HepG2 (cell line): ENCODE results near the gene XPO1. TPM values are rescaled to one million over a fixed set of nuclear protein-coding genes. Genes with fewer than 3 reads are reported as not detected.

ENCODE experiments used
- CAMTA2 ChIP-seq: sonication (generic); formaldehyde crosslinking; IDR thresholded peaks from 2 replicates; pipeline ENCODE4 v1.4.0; 2020; ENCODE audit warnings: mild to moderate bottlenecking, missing genetic modification reagents, borderline replicate concordance
- KMT2B ChIP-seq: IDR thresholded peaks from 2 replicates; pipeline ENCODE4 v1.6.1; 2016; ENCODE audit warnings: missing genetic modification reagents, missing compliant biosample characterization
- MYC ChIP-seq: sonication (generic); formaldehyde crosslinking; IDR thresholded peaks from 2 replicates; pipeline ENCODE4 v1.9.0; 2021; ENCODE audit warnings: missing genetic modification reagents, borderline replicate concordance
- POGZ ChIP-seq: sonication (generic); formaldehyde crosslinking; IDR thresholded peaks from 2 replicates; pipeline ENCODE4 v1.4.0; 2020; ENCODE audit warnings: mild to moderate bottlenecking, missing genetic modification reagents
- RFXAP ChIP-seq: sonication (generic); formaldehyde crosslinking; IDR thresholded peaks from 2 replicates; pipeline ENCODE4 v1.4.0; 2020; ENCODE audit warnings: missing genetic modification reagents, borderline replicate concordance
- TEAD2 ChIP-seq: sonication (generic); formaldehyde crosslinking; IDR thresholded peaks from 2 replicates; pipeline ENCODE4 v1.9.0; 2021; ENCODE audit warnings: missing genetic modification reagents
- ZBTB37 ChIP-seq: sonication (generic); formaldehyde crosslinking; IDR thresholded peaks from 2 replicates; pipeline ENCODE4 v1.4.0; 2020; ENCODE audit warnings: mild to moderate bottlenecking, missing genetic modification reagents
- ZNF142 ChIP-seq: sonication (generic); formaldehyde crosslinking; IDR thresholded peaks from 2 replicates; pipeline ENCODE4 v1.4.0; 2020; ENCODE audit warnings: missing genetic modification reagents
- ZNF280D ChIP-seq: sonication (generic); formaldehyde crosslinking; IDR thresholded peaks from 2 replicates; pipeline ENCODE4 v1.5.1; 2020; ENCODE audit warnings: mild to moderate bottlenecking, missing genetic modification reagents
- ZSCAN20 ChIP-seq: sonication (generic); formaldehyde crosslinking; IDR thresholded peaks from 2 replicates; pipeline ENCODE4 v1.4.0; 2020; ENCODE audit warnings: missing genetic modification reagents, mild to moderate bottlenecking, borderline replicate concordance
- polyA plus RNA-seq, 8 experiments: library from polyadenylated mRNA; depleted of rRNA in 3 of 8; stranded (reverse) in 7 of 8; unstranded in 1 of 8; fragments of >200 nt; fragmentation: Illumina TruSeq in 4 of 8; extraction: Trizol in 4 of 8; gene quantifications; 2 replicates each; pipeline versions ENCODE4 v1.2.1 to v1.2.3, GENCODE V29; 2011 to 2016; ENCODE audit warnings: low read depth in 4 of 8, missing spikeins in 1 of 8, mixed read lengths in 1 of 8; ENCODE audit not compliant: insufficient read depth in 1 of 8
- total RNA-seq, 5 experiments: library from RNA; depleted of rRNA; stranded (reverse); fragments of >200 nt; fragmentation: Illumina TruSeq; extraction: Trizol; gene quantifications; 2 replicates each; pipeline ENCODE4 v1.2.3, GENCODE V29; 2016; ENCODE audit warnings: low read depth in 1 of 5
- TF ChIP-seq, protein P1 (sequence below): sonication (generic); formaldehyde crosslinking; IDR thresholded peaks from 2 replicates; pipeline ENCODE4 v1.5.0; 2020; ENCODE audit warnings: missing genetic modification reagents, mild to moderate bottlenecking, borderline replicate concordance

Gene XPO1
- total and polyA plus RNA-seq, 2 of the 13 experiments (the other 11 are each of a cell fraction or from before 2014, with no cell fraction given): 67.4 to 212 TPM

GRCh38 chr2:61538200-61538919 lies at the start of gene XPO1 (continued):
- TF ChIP-seq ZBTB37 (CRISPR knock-in tag): no peak
- 0 out of 2 replicates have a peak, but pooled peaks have one; percentile 61 for TF ChIP-seq CAMTA2 (CRISPR knock-in tag)
- TF ChIP-seq RFXAP (CRISPR knock-in tag): peak; percentile 78; the same call in 1 of the 2 replicates
- peak; percentile 92 for TF ChIP-seq POGZ (CRISPR knock-in tag)
- TF ChIP-seq MYC (CRISPR knock-in tag): peak; percentile 50; the same call in 1 of the 2 replicates
- TF ChIP-seq TEAD2: peak; percentile 61; the same call in 1 of the 2 replicates
- peak; percentile 47; the same call in 1 of the 2 replicates for TF ChIP-seq ZNF280D (CRISPR knock-in tag)
- TF ChIP-seq, protein P1, sequence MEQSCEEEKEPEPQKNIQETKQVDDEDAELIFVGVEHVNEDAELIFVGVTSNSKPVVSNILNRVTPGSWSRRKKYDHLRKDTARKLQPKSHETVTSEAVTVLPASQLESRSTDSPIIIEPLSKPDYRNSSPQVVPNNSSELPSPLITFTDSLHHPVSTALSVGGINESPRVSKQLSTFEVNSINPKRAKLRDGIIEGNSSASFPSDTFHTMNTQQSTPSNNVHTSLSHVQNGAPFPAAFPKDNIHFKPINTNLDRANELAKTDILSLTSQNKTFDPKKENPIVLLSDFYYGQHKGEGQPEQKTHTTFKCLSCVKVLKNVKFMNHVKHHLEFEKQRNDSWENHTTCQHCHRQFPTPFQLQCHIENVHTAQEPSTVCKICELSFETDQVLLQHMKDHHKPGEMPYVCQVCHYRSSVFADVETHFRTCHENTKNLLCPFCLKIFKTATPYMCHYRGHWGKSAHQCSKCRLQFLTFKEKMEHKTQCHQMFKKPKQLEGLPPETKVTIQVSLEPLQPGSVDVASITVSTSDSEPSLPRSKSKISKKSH (CRISPR knock-in tag): 0 out of 2 replicates have a peak, but pooled peaks have one; percentile 52
- peak; percentile 31; the same call in 1 of the 2 replicates for TF ChIP-seq ZNF142 (CRISPR knock-in tag)
- TF ChIP-seq ZSCAN20: peak; percentile 74; the same call in 1 of the 2 replicates
- peak; percentile 92 for TF ChIP-seq KMT2B (CRISPR knock-in tag)
